GM12892 (cell line): ENCODE measurements around the gene MAEA.
"Not testable (repeated sequence)": the region's sequence is repeated elsewhere in the genome, so short reads cannot be mapped to it uniquely, and the experiment has no call there.

Experiments used
- DNase-seq: peaks from one replicate; pipeline ENCODE4 v3.0.0; 2011; ENCODE audit not compliant: insufficient read length
- FAIRE-seq: peaks from 2 replicates; lab custom pipeline; 2011; peaks lifted over from hg19 to GRCh38; lab: Jason Lieb, UNC
- POLR2A ChIP-seq: IDR thresholded peaks from 2 replicates; pipeline ENCODE4 v1.6.1; 2011; ENCODE audit warnings: low read depth, low read length, control low read depth
- POLR2AphosphoS5 ChIP-seq: IDR thresholded peaks from 2 replicates; pipeline ENCODE4 v1.6.1; 2011; ENCODE audit warnings: low read depth, low read length, control low read depth
- TAF1 ChIP-seq: IDR thresholded peaks from 2 replicates; pipeline ENCODE4 v1.6.1; 2011; ENCODE audit warnings: low read depth, mild to moderate bottlenecking, control low read depth, low read length, borderline replicate concordance

Gene MAEA

DNA sequence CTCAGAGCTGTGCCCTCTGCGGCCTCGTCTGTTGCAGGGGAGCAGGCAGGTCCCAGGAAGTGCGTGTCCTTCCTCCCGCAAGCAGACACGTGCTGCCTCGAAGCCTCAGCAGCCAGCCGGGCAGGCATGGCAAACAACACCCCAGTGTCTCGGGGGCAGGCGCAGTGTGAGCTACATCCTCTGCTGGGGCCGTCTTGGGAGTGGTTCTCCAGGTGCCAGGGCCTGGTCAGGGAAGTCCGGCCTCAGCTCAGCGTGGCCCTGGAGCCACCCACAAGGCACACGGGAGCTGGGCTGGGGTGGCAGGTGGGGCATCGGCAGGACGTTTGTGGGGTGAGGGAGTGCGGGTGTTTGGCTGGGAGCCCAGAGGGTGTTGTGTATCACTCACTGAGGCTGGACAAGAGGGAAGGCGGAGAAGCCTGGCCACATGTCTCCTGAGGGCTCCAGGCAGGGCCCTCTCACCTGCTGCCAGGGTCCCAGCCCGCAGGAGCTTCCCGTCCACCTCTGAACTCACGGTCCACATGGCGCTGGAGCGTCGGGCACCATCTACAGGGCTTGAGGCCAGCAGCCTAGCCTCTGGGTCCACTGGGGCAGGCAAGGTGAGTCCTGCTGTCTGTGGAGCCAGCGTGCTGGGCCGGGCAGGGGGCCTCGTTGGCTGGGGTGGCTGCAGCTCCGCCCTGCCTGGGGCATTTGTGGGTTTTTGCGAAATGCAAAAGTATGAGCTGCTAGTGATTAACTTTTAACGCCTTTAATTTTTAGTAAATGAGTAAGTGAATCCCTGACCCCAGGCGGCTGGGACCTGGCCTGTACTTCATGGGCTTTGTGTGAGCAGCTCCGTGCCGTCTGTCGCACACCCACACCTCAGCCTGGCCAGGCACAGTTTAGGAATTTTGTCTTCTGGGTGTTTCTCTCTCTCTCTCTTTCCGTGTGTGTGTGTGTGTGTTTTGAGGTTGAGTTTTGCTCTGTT lies 40.0 kb downstream of the MAEA start:
- FAIRE-seq, result no peak
- DNase-seq, result no peak
- TF ChIP-seq TAF1, result no peak
- no peak for TF ChIP-seq POLR2AphosphoS5
- no peak for TF ChIP-seq POLR2A

DNA sequence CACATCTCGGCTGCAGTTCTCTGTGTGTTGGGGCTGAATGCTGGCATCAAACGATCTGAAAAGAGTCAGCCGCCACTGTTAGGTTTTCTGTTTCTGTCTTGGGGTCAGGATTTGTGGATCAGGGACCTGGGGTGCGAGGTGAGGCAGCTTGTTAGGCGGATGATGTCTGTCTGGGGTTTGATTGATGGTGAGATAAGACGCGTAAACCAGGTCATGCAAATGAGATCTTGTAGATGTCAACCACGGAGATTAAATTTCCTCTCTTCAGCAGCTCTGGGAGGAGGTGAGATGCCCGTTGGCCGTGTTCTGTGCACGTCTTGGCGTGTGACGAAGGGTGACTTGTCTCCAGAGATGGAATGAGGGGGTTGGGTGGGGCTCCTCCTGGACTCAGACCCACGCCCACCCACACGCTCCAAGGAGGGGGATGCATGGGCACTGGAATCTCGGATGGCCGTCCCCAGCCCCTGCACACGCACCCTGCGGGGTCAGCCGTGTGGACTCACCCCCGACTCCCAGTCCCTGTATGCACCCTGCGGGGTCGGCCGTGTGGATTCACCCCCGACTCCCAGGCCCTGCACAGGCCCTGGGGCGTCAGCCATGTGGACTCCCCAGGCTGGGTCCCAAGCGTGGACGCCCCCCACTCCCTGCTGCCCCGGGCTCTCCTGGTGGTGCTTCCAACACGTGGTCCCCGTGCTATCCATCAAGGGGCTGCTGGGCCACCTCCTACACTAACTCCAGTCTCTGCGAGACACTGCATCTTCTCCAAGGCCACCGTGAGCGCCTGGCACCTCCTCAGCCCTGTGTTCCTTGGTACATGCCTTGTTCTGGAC lies 41.3 kb downstream of the MAEA start:
- DNase-seq (no peak), FAIRE-seq (no peak)

DNA sequence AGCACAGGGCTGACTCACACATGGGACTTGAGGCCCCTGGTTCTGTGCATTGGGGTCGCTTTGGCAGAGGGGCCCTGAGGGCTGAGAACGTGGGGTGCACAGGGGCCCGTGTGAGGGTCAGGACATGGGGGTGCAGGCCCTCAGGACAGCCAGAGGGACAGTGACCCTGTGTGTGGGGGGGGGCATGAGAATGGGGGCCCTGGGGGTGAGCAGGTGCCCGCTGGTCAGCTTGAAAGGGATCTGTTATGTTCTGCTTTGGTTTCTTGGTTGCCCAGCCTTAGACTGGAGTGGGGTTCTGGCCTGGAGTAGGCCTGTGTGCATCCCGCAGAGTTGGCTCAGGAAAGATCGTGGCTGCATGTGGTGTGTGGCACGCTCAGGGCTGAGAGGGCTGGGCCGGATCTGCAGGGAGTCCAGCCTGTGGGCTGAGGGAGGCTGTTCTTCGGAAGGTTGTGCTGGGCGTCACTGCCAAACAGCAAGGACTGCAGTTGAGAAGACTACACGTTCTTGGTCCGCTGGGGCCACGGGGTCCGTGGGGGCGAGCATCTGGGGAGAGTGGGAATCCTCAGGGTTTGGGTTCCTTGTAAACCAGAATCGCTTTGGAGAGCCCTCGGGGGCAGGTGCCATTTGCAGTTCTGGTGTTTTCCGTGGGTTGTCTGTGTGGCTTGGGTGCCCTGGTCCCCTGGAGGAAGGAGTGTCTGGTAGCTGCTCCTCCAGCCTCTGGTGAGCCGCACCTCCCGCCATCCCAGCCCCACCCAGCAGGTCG lies 42.1 kb downstream of the MAEA start:
- no peak for DNase-seq
- FAIRE-seq, result no peak
- no peak for TF ChIP-seq POLR2A
- TF ChIP-seq TAF1, result no peak
- no peak for TF ChIP-seq POLR2AphosphoS5

More for the DNA sequence above, 41.3 kb downstream of the MAEA start:
- TF ChIP-seq POLR2A, result no peak
- TF ChIP-seq POLR2AphosphoS5, result no peak
- no peak for TF ChIP-seq TAF1

DNA sequence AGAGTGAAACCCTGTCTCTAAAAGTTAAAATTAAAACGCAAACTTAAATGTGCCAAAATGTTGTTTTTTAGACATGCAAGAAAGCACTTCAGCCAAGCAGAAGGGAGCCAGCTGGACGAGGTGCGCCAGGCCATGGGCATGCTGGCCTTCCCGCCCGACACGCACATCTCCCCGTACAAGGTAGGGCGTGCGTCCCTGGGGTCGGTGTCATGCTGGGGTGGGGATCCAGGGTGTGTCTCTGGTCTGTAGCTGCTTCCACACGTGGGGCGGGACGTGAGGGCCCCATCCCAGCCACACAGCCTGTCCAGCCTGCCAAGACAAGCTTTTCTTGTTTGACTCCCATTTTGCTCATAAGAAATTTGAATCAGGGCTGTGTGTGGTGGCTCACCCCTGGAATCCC lies 43.0 kb downstream of the MAEA start:
- TF ChIP-seq POLR2A, result no peak
- TF ChIP-seq TAF1, result no peak
- TF ChIP-seq POLR2AphosphoS5, result no peak
- DNase-seq (no peak), FAIRE-seq (no peak)

DNA sequence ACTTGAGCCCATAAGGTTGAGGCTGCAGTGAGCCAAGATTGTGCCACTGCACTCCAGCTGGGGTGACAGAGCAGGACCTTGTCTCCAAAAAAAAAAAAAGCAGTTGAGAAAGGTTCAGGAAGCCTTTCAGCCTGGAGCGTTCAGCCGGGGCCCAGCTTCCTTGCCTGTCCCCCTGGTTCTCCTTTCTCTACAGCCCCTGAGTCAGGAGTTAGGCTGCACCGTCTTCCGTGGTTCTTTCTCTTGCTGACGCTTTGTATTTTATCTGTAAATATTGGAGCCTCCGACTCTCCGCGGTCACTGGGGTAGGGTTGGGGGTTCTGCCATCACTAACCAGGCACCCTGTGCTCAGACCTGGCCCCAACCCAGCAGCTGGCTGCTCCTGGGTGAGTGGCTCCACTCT lies 43.6 kb downstream of the MAEA start:
- TF ChIP-seq POLR2AphosphoS5 (no peak), POLR2A (no peak), TAF1 (no peak)
- DNase-seq (no peak), FAIRE-seq (no peak)

DNA sequence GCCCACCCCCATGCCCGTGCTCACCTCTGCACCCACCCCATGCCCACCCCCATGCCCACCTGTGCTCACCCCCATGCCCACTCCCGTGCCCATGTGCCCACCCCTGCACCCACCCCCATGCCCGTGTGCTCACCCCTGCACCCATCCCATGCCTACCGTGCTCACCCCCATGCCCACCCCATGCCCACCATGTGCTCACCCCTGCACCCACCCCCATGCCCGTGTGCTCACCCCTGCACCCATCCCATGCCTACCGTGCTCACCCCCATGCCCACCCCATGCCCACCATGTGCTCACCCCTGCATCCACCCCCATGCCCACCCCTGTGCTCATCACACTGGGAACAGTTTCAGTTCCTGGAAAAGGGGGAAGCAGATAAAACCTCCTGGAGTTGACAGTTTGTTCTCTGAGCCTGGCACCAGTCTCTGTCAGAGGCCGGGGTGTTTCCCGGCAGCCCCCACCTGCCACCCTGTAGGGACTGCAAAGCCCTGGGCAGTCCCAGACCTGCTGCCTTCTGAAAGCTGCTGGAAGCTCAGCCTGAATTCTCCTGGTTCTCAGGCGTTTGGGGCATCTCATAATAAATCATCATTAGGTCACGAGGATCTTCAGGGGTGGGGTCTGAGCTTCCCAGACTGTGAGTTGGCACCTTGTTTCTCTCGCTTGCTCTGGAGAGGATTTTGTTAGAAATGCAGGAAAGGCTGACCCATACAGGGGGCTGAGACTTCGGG lies 44.3 kb downstream of the MAEA start:
- not testable (repeated sequence) for FAIRE-seq

DNA sequence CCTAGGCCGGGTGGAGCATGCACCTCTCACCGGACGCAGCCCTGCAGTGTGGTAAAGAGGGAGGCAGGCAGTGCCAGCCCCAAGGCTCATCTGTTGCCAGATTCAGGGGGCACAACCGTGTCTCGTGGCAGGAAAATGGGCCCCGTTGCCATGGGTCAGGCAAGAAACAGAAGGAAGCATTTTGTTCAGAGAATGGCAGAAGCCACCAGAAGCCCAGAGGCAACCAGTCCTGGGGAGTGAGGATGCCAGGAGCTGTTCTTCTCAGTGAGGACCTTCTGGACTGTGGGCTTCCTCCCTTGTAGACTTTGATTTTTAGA lies 44.8 kb downstream of the MAEA start:
- TF ChIP-seq TAF1 (no peak), POLR2AphosphoS5 (no peak), POLR2A (no peak)
- DNase-seq (no peak), FAIRE-seq (no peak)

More for the DNA sequence above, 44.3 kb downstream of the MAEA start:
- DNase-seq, result not testable (repeated sequence)

DNA sequence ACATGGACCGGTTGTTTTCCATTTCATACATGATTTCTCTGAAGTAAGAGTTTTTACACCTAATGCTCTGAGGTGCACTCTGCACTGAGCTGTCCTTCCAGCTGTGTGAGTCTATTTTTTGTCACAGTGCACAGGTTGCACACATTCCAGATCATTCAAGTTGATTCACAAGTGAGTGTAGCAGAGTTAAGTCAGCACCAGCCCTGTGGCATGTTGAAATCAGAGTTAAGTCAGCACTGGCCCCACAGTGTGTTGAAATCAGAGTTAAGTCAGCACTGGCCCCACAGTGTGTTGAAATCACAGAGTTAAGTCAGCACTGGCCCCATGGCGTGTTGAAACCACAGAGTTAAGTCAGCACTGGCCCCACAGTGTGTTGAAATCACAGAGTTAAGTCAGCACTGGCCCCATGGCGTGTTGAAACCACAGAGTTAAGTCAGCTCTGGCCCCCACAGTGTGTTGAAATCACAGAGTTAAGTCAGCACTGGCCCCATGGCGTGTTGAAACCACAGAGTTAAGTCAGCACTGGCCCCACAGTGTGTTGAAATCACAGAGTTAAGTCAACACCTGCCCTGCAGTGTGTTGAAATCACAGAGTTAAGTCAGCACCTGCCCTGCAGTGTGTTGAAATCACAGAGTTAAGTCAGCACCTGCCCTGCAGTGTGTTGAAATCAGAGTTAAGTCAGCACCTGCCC lies 45.6 kb downstream of the MAEA start:
- DNase-seq, FAIRE-seq: not testable (repeated sequence)

DNA sequence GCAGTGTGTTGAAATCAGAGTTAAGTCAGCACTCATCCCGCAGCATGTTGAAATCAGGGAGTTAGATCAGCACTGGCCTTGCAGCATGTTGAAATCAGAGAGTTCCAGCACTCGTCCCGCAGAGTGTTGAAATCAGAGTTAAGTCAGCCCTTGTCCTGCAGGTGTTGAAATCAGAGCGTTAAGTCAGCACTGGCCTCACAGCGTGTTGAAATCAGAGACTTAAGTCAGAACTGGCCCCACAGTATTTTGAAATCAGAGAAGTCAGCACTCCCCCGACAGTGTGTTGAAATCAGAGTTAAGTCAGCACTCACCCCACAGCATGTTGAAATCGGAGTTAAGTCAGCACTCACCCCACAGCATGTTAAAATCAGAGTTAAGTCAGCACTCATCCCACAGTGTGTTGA lies 46.4 kb downstream of the MAEA start:
- TF ChIP-seq POLR2A, result no peak
- no peak for TF ChIP-seq POLR2AphosphoS5
- no peak for TF ChIP-seq TAF1
- FAIRE-seq, result no peak
- DNase-seq, result no peak

DNA sequence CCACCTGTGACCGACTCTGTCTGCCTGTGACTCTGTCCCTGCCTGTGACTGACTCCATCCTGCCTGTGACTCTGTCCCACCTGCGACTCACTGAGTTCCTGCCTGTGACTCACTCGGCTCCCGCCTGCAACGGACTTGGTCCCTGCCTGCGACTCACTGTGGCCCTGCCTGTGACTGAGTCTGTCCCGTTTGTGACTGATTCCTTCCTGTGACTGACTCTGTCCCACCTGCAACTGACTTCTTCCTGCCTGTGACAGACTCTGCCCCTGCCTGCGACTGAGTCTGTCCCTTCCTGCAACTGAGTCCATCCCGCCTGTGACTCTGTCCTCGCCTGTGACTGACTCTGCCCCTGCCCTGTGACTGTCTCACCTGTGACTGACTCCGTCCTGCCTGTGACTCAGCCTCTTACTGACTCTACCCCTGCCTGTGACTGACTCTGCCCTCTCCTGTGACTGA lies 47.7 kb downstream of the MAEA start:
- FAIRE-seq (no peak), DNase-seq (no peak)
- no peak for TF ChIP-seq POLR2A
- no peak for TF ChIP-seq TAF1
- no peak for TF ChIP-seq POLR2AphosphoS5
